NCI-H146 (cell line): Measurements from ENCODE around the gene PPP2R5A.
"Not testable (repeated sequence)": the region's sequence is repeated elsewhere in the genome, so short reads cannot be mapped to it uniquely, and the experiment has no call there.

ENCODE experiments used
- DNase-seq: peaks from one replicate; lab custom pipeline; 2025; lab: John Stamatoyannopoulos, UW

The PPP2R5A gene

DNA sequence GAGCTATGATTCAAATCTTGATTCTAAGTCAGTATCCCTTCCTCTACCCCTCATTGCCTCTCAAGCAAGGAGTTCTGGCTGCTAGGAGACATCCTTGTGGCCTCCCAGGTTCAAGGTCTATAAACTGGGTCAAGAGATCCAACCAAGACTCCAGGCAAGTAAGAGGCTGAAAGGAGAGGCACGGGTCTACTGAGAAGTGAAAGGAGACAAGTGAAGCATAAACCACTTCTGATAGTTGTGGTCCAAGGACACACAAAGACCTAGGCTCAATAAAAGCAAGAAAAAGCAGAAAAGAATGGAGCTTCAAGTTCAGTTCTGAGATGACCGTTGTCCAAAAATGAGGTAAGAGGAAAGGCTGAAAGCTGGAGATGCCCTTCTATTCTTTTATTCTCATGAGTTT, 17.8 kb upstream of the PPP2R5A start:
- no peak for DNase-seq

DNA sequence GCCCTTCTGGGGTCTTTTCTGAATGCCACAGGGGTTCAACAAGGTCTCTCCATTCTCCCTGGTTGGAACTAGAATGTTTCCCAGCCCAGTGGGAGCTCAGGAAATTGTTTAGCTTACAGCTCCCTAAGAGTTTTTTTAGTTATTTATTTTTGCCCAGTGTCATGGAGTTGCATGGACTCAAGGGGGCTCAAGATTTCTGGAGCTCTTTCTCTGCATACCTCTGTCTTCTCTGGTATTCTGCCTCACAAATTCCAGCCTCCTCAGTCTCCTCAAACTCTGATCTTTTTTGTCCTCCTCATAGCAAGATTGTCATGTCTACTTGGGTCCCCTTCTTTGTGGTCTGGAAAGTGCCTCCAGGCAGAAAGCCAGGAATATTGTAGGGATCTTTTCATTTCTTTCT, 15.9 kb upstream of the PPP2R5A start:
- DNase-seq, result no peak

- no peak for DNase-seq
Measured at GRCh38 chr1:212270564-212270963, 14.6 kb upstream of the PPP2R5A start.

DNA sequence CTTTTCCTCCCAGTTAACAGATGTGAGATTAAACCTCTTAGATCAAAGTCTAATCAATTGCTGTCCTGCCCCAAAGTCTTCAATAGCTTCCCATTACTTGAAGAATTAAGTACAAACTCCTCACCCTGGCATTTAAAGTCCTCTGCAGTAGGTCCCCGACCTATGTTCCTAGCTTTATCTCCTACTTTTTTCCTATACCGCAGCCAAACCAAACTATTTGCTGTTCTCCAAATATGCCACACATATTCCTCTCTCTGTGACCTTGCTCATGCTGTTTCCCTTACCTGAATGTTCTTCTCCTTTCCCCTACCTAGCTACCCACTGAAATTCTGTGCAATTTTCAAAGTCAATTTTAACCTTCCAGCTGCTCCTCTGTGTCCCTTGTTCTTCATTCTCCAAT, 14.0 kb upstream of the PPP2R5A start:
- no peak for DNase-seq

GRCh38 chr1:212271823-212272485, 13.3 kb upstream of the PPP2R5A start:
- DNase-seq, result no peak

DNA sequence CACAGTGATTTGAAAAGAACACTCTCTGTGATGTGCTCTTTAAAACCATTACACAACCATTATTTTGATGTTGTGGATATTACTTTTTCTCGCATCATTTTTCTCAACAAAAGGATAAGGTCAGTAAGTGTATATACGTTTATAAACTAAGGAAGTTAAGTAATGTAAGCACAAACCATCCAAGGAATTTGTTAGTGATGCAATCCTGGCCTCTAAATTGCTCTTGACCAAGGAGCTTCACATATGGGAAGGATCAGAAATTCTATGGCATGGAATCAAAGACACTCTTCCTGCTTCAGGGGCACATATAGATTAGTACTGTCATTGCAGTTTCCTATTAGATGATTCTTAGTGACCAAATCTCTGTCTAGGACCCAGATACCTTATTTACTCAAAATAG, 3.6 kb upstream of the PPP2R5A start:
- no peak for DNase-seq

DNA sequence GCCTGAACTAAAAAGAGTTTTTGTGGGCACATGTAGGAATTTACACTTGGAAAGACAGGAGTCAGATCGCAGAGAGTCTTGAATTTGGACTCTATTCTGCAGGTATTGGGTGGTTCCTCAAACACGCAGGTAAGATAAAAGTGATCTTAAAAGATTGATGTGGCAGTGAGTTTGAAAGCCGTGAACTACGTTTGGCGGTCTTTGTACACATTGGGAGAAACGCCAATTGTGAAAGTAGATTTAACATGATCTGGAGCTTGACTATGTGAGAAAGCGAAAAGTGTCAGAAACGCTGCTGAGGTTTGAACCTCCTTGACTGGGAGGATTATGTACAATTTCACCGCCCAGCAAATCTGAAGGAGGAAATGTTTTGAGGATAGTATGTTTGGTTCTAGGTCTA, 1.5 kb upstream of the PPP2R5A start:
- DNase-seq, result no peak

DNA sequence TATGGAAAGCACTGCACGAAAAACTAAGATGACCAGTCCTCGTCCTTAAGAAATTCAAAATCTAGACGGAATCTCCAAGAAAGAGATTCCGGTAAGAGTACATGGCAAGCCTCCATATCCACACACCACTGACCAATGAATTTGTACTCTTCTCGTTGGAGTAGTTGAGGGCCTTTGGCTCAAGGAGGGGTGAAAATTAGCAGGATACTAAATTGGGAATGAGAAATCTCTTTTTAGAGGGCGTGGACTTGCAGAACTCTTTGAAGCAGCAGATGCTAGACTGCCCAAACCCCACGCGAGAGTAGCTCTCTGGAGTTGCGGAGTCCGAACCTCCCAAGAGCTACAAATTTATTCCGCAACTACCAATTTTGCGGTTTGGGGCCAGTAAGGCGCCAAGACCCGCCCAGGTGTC, 872 bp upstream of the PPP2R5A start:
- DNase-seq, result no peak

GRCh38 chr1:212285685-212286555, 710 bp downstream of the PPP2R5A start:
- DNase-seq, result peak; percentile 56

DNA sequence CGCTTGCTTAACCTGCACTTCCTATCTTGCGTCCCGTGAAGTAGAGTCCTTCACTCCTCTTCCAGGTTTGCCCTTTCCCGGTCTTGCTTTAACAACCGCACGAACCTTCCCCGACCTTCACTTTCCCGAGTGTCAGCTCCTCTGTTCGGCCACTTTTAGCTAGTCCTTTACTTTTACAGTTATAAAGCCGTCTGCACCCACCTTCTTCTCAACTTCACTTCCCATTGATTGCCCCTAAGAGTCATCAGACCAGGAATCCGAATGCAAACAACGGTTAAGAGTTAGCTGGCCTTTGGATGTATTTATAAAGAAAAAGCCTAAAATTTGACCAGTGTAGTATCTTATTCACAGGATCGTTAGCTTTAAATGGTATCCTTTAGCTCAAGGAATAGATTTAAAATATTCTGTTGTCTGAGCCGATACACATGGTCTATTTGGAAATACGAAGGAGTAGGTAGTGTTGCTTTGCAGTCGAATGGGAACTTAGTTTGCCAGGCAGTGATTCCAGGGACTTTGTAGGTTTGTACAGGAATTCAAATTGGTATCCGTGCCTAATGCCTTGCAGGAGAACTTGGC, 1.4 kb downstream of the PPP2R5A start:
- DNase-seq, result no peak

DNA sequence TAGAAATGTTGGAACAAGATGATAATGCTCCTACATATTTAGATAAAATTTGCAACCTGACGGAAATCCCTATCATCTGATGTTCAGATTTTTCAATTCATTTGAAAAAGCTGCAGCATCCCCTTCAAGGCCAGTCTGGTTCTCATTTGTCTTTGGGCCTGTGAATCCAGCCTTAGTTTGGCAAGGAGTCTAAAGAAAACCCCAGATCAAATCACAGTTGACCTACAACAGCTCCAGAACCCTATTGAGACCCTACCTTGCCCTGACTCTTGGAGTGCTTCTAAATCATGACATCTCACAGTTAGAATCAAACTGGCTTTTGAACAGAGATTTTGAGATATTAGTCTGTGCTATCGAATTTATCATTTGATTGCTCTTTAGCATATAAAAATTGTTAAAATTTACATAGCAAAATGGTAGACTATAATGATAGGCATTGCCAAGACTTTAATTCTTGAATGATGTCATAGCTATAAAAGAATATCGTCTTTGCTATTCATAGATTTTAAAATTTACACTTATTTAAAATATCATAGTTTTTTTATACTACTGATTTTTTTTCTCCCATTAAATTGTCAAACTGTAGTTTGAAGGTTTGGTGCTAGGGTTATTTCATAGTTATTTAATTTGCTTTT, 2.2 kb downstream of the PPP2R5A start:
- no peak for DNase-seq

DNA sequence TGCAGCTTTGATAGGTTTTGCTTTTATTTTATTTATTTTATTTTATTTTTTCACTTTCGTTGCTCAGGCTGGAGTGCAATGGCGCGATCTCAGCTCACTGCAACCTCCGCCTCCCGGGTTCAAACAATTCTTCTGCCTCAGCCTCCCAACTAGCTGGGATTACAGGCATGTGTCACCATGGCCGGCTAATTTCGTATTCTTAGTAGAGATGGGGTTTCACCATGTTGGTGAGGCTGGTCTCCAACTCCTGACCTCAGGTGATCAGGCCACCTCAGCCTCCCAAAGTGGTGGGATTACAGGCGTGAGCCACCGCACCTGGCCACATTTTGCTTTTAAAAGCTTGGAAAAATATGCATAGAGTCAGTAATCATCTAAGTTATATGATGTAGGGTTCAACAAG, 2.8 kb downstream of the PPP2R5A start:
- DNase-seq, result not testable (repeated sequence)

DNA sequence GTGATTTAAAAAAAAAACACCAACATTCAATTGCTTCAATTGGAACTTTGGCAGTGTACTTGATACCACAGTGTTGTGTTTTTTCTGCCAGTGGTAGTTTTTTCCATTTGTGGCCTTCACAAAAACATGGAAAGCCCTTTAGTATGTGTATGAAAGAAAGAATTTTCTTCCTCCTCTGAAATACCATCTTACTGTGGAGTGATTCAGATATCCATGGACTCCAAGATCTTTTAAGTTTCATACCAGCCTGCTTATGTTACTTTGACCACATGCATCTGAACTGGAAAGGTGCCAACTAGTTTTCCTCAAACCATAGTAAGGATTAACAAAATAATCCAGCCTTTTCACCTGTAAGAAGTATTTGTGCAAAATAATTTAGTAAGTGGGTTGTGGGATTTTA, 3.4 kb downstream of the PPP2R5A start:
- no peak for DNase-seq

GRCh38 chr1:212289262-212290077, 4.3 kb downstream of the PPP2R5A start:
- no peak for DNase-seq

DNA sequence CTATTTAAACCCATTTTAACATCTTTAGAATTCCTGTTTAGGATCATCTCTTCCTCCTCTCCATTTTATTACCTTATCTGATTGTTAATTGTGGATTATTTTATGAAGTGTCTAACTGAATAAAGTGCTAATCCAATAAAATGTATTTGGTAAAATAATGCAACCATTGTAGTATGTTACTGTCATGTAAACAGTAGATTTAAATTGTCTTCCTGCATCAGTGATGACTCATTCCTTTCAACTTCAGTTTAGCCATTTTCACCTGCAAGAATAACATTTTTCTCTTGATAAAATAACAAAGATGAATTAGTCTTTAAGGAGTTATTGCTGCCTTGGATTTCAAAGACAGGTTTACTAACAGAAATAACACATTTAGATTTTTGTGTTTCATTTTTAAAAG, 5.4 kb downstream of the PPP2R5A start:
- no peak for DNase-seq

DNA sequence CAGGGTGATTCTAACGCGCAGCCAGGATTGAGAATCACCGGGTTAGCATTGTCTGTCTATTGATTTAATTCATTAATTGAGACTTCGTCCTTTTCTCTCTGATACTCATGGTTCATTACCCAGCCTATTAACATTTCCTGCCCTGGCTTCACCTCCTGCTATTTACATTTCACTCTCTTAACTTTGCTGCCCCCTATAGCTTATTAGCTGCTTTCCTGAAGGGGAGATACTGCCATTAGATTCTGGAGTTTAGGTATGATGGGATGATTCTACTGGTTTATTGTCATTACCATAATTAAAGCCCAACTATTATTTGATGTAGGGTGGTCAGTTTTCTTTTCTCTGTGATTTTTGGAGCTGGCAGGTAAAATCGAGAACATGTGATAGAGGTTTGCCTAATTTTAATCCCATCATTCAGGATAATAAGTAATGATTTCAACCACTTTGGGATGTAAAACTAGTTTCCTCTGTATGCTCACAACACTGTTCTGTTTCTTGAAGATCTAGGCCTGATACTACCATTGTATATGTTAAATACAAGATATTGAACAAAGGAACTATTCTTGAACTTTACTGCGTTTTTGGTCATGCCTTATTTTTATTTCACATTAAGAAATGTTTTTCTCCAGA, 6.4 kb downstream of the PPP2R5A start:
- peak; percentile 91 for DNase-seq

- no peak for DNase-seq
Measured at GRCh38 chr1:212292250-212293105, 7.3 kb downstream of the PPP2R5A start.

- DNase-seq, result no peak
Measured at GRCh38 chr1:212293579-212293978, 8.4 kb downstream of the PPP2R5A start.

DNA sequence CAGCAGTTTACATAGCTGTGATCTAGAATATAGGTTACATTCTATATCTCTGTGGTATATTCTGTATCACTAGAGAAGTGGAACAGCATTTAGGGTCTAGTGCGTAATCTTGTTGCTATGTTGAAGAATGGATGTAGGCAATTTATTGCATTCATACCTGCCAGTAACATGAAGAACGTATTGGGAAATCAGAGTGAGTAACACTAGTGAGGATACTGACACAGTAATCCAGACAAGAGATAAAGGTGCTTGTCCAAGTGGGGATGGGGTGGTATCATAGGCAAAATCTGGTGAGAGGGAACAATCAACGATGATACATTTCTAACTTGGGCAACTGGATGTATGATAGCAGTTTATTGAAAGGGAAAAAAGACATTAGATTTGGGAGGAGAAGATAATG, 9.8 kb downstream of the PPP2R5A start:
- DNase-seq, result no peak

DNA sequence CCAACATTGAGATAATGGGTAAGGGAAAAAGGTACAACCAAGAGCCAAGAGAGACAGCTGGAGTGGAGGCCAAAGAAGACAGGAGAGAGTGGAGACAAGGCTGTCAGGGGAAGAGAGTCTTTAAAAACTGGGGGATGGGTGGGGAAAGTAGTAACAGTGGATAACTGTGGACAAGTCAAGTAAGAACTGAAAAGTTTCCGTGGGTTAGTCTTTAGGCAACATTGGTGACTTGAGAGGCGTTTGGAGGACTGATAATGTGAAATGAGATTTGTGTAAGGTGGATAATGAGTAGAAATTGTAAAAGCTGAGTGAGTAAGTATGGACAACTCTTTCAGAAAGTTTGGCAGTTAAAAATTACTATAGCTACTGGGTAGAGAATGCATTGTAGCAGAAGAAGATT, 10.4 kb downstream of the PPP2R5A start:
- no peak for DNase-seq
